Raji (cell line): ENCODE measurements around the gene CDC42BPG.

Experiments
- POLR2A ChIP-seq: IDR thresholded peaks from 2 replicates; pipeline ENCODE4 v1.6.1; 2011; ENCODE audit warnings: low read depth, low read length, control low read depth; ENCODE audit not compliant: insufficient read depth

The CDC42BPG gene

GRCh38 chr11:64790205-64791095, 54.0 kb downstream of the CDC42BPG start:
- no peak for TF ChIP-seq POLR2A

GRCh38 chr11:64789331-64790204, 54.9 kb downstream of the CDC42BPG start:
- no peak for TF ChIP-seq POLR2A

GRCh38 chr11:64788321-64789215, 55.9 kb downstream of the CDC42BPG start:
- no peak for TF ChIP-seq POLR2A

- no peak for TF ChIP-seq POLR2A
Measured at GRCh38 chr11:64787526-64788320, 56.7 kb downstream of the CDC42BPG start.

GRCh38 chr11:64786308-64786707, 58.1 kb downstream of the CDC42BPG start:
- no peak for TF ChIP-seq POLR2A

GRCh38 chr11:64784813-64785581, 59.5 kb downstream of the CDC42BPG start:
- no peak for TF ChIP-seq POLR2A

- peak; percentile 92 for TF ChIP-seq POLR2A
Measured at GRCh38 chr11:64778473-64779298, 65.8 kb downstream of the CDC42BPG start, which contains the start of gene SF1. Gene SF1 (minus strand): TSS chr11:64778542. CDS start chr11:64778392, 150 bp downstream.

- TF ChIP-seq POLR2A: no peak
Measured at GRCh38 chr11:64778223-64778472, 66.3 kb downstream of the CDC42BPG start.

GRCh38 chr11:64777449-64778222, 66.8 kb downstream of the CDC42BPG start:
- TF ChIP-seq POLR2A: no peak

GRCh38 chr11:64776875-64777274, 67.6 kb downstream of the CDC42BPG start:
- TF ChIP-seq POLR2A: no peak

- TF ChIP-seq POLR2A: no peak
Measured at GRCh38 chr11:64776425-64776824, 68.0 kb downstream of the CDC42BPG start.

GRCh38 chr11:64774144-64774543, 70.3 kb downstream of the CDC42BPG start:
- TF ChIP-seq POLR2A: no peak
